Hepatocyte (in vitro differentiated cells): ENCODE results near the gene NEURL4.
A peak's percentile ranks its signal among the peaks of the same experiment; 100 is the strongest.

ENCODE experiments used
- EZH2 ChIP-seq: fragments of 200-600 bp; sonication (generic); IDR thresholded peaks from 2 replicates; pipeline ENCODE4 v1.6.1; 2016; ENCODE audit warnings: antibody characterized with exemption, mild to moderate bottlenecking, borderline replicate concordance
- TF ChIP-seq, protein P1 (sequence below): fragments of 200-600 bp; sonication (generic); IDR thresholded peaks from 2 replicates; pipeline ENCODE4 v1.5.1; 2016; ENCODE audit warnings: antibody characterized with exemption, mild to moderate bottlenecking; ENCODE audit not compliant: poor library complexity

DNA sequence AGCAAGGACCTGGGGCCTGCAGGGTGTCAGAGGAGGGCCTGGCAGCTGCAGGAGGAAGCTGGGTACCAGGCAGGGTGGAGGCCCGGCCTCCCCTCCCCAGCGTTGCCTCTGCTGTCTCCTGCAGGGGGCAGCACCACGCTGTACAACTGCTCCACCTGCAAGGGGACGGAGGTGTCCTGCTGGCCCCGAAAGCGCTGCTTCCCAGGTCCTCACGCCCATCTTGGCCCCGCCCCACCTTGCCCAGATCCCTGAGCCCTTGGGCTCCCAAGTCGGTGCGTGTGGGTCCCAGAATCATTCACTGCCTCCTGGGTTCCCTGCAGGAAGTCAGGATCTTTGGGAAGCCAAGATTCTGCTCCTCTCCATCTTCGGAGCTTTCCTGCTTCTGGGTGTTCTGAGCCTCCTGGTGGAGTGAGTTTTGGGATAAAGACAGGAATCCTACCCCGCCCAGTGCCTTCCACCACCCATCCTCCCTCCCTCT, 27.0 kb upstream of the NEURL4 start:
- TF ChIP-seq, protein P1, sequence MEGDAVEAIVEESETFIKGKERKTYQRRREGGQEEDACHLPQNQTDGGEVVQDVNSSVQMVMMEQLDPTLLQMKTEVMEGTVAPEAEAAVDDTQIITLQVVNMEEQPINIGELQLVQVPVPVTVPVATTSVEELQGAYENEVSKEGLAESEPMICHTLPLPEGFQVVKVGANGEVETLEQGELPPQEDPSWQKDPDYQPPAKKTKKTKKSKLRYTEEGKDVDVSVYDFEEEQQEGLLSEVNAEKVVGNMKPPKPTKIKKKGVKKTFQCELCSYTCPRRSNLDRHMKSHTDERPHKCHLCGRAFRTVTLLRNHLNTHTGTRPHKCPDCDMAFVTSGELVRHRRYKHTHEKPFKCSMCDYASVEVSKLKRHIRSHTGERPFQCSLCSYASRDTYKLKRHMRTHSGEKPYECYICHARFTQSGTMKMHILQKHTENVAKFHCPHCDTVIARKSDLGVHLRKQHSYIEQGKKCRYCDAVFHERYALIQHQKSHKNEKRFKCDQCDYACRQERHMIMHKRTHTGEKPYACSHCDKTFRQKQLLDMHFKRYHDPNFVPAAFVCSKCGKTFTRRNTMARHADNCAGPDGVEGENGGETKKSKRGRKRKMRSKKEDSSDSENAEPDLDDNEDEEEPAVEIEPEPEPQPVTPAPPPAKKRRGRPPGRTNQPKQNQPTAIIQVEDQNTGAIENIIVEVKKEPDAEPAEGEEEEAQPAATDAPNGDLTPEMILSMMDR: peak; percentile 86
- no peak for TF ChIP-seq EZH2
